Measurements from ENCODE around the gene NDRG3.

DNA sequence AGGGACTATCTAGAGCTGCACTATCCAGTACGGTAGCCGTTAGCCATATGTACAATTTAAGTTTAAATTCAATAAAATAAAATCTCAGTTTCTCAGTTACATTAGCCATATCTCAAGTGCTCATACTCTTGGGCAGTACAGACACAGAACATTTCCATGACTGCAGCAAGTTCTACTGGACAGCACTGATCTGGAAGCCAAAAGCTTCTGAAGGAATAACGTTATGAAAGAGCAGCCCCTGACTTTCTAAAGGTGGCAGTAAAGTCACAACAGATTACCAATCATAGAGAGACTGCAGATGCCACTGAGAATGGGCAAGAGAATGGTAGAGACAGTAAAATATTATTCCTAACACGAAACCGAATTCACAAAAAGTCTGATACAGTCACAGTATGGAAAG is 36.8 kb downstream of the NDRG3 start:
- TF ChIP-seq POLR2A (IDR thresholded peaks at IDR 0.05; ENCODE audit: low read depth, low read length): no peak
- TF ChIP-seq, protein P1, sequence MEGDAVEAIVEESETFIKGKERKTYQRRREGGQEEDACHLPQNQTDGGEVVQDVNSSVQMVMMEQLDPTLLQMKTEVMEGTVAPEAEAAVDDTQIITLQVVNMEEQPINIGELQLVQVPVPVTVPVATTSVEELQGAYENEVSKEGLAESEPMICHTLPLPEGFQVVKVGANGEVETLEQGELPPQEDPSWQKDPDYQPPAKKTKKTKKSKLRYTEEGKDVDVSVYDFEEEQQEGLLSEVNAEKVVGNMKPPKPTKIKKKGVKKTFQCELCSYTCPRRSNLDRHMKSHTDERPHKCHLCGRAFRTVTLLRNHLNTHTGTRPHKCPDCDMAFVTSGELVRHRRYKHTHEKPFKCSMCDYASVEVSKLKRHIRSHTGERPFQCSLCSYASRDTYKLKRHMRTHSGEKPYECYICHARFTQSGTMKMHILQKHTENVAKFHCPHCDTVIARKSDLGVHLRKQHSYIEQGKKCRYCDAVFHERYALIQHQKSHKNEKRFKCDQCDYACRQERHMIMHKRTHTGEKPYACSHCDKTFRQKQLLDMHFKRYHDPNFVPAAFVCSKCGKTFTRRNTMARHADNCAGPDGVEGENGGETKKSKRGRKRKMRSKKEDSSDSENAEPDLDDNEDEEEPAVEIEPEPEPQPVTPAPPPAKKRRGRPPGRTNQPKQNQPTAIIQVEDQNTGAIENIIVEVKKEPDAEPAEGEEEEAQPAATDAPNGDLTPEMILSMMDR (IDR thresholded peaks at IDR 0.05; ENCODE audit: extremely low read depth in 1 of 2, insufficient read depth in 1 of 2, low read depth in 1 of 2, low read length in 2 of 2): no peak
- TF ChIP-seq EZH2 (IDR thresholded peaks at IDR 0.05; ENCODE audit: borderline replicate concordance, low read depth, low read length, severe bottlenecking): no peak
- TF ChIP-seq MYC (IDR thresholded peaks at IDR 0.05; ENCODE audit: low read depth, low read length): no peak
- no peak for TF ChIP-seq FOS (IDR thresholded peaks at IDR 0.05; ENCODE audit: borderline replicate concordance, insufficient read depth, low read length)
